Spleen (tissue), 10 donors: ENCODE data around the gene YJU2. TPM values are rescaled to one million over a fixed set of nuclear protein-coding genes. Genes with fewer than 3 reads are reported as not detected.

Experiments used
- polyA plus RNA-seq, 3 donors: library from polyadenylated mRNA; stranded (reverse); fragments of 200-250 nt; gene quantifications; one replicate each; pipeline ENCODE4 v1.2.1, GENCODE V29; 2013
- total RNA-seq, 7 donors: library from RNA; depleted of rRNA in 3 of 7; stranded (reverse); fragments of >200 nt in 3 of 7; fragmentation: NEBNext Ultra II Directional in 4 of 7; extraction: Animal tissue kit (Norgen Biotek cat#: 25700) in 4 of 7; gene quantifications; one replicate each; pipeline versions ENCODE4 v1.1.0 to v1.2.1, GENCODE V29; 2016 to 2021
- donor health status: healthy with polysubstance abuse.
- donor health status: DM: no; HTN: no; CAD: no; lungs with moderate emphysema.
- donor health status: DM: no; HTN: no; CAD: no.
- donor health status: Bipolar disorder and iron deficiency.
- donor health status: healthy.
- donor health status: DM: no; HTN: no; CAD: no.
- donor health status: DM: yes; HTN: yes; CAD: no.

YJU2 gene
- total and polyA plus RNA-seq, 10 donors = 17.4 to 34.0 (median 22.5) TPM

Other genes starting within 250 kb of the YJU2 start
- 10 to 100 TPM; 16.4 to 30.5 (median 29.0) TPM for gene PIAS4, start 239.3 kb upstream of the YJU2 start, total RNA-seq
- 10 to 100 TPM in 1 of 3 donors, 1 to 10 TPM in 2; 6.2 to 13.9 (median 6.4) TPM for gene PIAS4, start 239.3 kb upstream of the YJU2 start, polyA plus RNA-seq
- 10 to 100 TPM; 43.0 to 68.1 (median 53.7) TPM for gene ZBTB7A, start 180.2 kb upstream of the YJU2 start, total RNA-seq
- gene ZBTB7A, start 180.2 kb upstream of the YJU2 start, polyA plus RNA-seq = 10 to 100 TPM in 1 of 3 donors, 1 to 10 TPM in 2; 4.0 to 15.2 (median 4.2) TPM
- 100 to 1,000 TPM in 5 of 7 donors, 10 to 100 TPM in 2; 95.3 to 131 (median 101) TPM for gene MAP2K2, start 123.0 kb upstream of the YJU2 start, total RNA-seq
- 100 to 1,000 TPM; 117 to 165 (median 160) TPM for gene MAP2K2, start 123.0 kb upstream of the YJU2 start, polyA plus RNA-seq
- gene CREB3L3, start 93.4 kb upstream of the YJU2 start, total RNA-seq = 1 to 10 TPM in 1 of 7 donors, under 1 TPM in 2, not detected in 4; 0.19 to 1.1 (median 0.37) TPM
- gene CREB3L3, start 93.4 kb upstream of the YJU2 start, polyA plus RNA-seq = under 1 TPM in 1 of 3 donors, not detected in 2; 0.07 TPM
- gene SIRT6, start 64.5 kb upstream of the YJU2 start, total RNA-seq = 10 to 100 TPM; 15.9 to 39.8 (median 27.7) TPM
- gene SIRT6, start 64.5 kb upstream of the YJU2 start, polyA plus RNA-seq = 10 to 100 TPM; 23.1 to 37.5 (median 35.6) TPM
- 1 to 10 TPM in 3 of 7 donors, under 1 TPM in 4; 0.67 to 2.2 (median 0.97) TPM for gene ANKRD24, start 64.4 kb upstream of the YJU2 start, total RNA-seq
- gene ANKRD24, start 64.4 kb upstream of the YJU2 start, polyA plus RNA-seq = 1 to 10 TPM in 1 of 3 donors, under 1 TPM in 2; 0.70 to 1.4 (median 0.80) TPM
- gene EBI3, start 17.6 kb upstream of the YJU2 start, total RNA-seq = 10 to 100 TPM; 16.2 to 60.6 (median 38.1) TPM
- gene EBI3, start 17.6 kb upstream of the YJU2 start, polyA plus RNA-seq = 10 to 100 TPM; 15.0 to 32.9 (median 27.5) TPM
- 1 to 10 TPM in 2 of 7 donors, not detected in 5; 1.2 to 3.9 TPM for gene SHD, start 32.2 kb downstream of the YJU2 start, total RNA-seq
- gene SHD, start 32.2 kb downstream of the YJU2 start, polyA plus RNA-seq = under 1 TPM in 2 of 3 donors, not detected in 1; 0.05 to 0.41 TPM
- 1 to 10 TPM; 1.6 to 5.0 (median 3.8) TPM for gene TMIGD2, start 55.3 kb downstream of the YJU2 start, total RNA-seq
- gene TMIGD2, start 55.3 kb downstream of the YJU2 start, polyA plus RNA-seq = 1 to 10 TPM; 3.1 to 6.1 (median 4.5) TPM
- gene FSD1, start 57.5 kb downstream of the YJU2 start, total RNA-seq = 1 to 10 TPM in 6 of 7 donors, under 1 TPM in 1; 0.80 to 6.6 (median 2.0) TPM
- 1 to 10 TPM; 2.3 to 3.0 (median 2.5) TPM for gene FSD1, start 57.5 kb downstream of the YJU2 start, polyA plus RNA-seq
- gene STAP2, start 91.7 kb downstream of the YJU2 start, total RNA-seq = 1 to 10 TPM in 4 of 7 donors, under 1 TPM in 2, not detected in 1; 0.79 to 5.1 (median 1.6) TPM
- 1 to 10 TPM; 2.1 to 2.9 (median 2.5) TPM for gene STAP2, start 91.7 kb downstream of the YJU2 start, polyA plus RNA-seq
- 10 to 100 TPM in 4 of 7 donors, 1 to 10 TPM in 3; 6.4 to 24.2 (median 13.8) TPM for gene MPND, start 96.5 kb downstream of the YJU2 start, total RNA-seq
- 10 to 100 TPM; 17.1 to 24.0 (median 17.9) TPM for gene MPND, start 96.5 kb downstream of the YJU2 start, polyA plus RNA-seq
- 10 to 100 TPM; 37.2 to 77.4 (median 66.2) TPM for gene SH3GL1, start 153.5 kb downstream of the YJU2 start, total RNA-seq
- 10 to 100 TPM; 26.1 to 44.0 (median 31.3) TPM for gene SH3GL1, start 153.5 kb downstream of the YJU2 start, polyA plus RNA-seq
- 10 to 100 TPM in 5 of 7 donors, 1 to 10 TPM in 2; 9.4 to 17.9 (median 10.6) TPM for gene CHAF1A, start 155.6 kb downstream of the YJU2 start, total RNA-seq
- 1 to 10 TPM; 3.8 to 7.4 (median 5.7) TPM for gene CHAF1A, start 155.6 kb downstream of the YJU2 start, polyA plus RNA-seq
- 100 to 1,000 TPM in 2 of 7 donors, 10 to 100 TPM in 5; 72.3 to 132 (median 89.8) TPM for gene UBXN6, start 210.7 kb downstream of the YJU2 start, total RNA-seq
- gene UBXN6, start 210.7 kb downstream of the YJU2 start, polyA plus RNA-seq = 100 to 1,000 TPM in 2 of 3 donors, 10 to 100 TPM in 1; 76.4 to 146 (median 123) TPM
- gene HDGFL2, start 225.2 kb downstream of the YJU2 start, total RNA-seq = 10 to 100 TPM; 23.2 to 39.7 (median 29.4) TPM
- 100 to 1,000 TPM in 1 of 3 donors, 10 to 100 TPM in 2; 25.3 to 136 (median 26.0) TPM for gene HDGFL2, start 225.2 kb downstream of the YJU2 start, polyA plus RNA-seq